Esophagus muscularis mucosa (tissue), 4 donors: ENCODE data around the gene TM2D1. TPM values are rescaled to one million over a fixed set of nuclear protein-coding genes. Genes with fewer than 3 reads are reported as not detected.

Source experiments
- DNase-seq: peaks from one replicate; pipeline ENCODE4 v3.0.0-alpha.2; 2017; ENCODE audit errors: extremely low spot score
- H3K27ac ChIP-seq, 4 donors: fragments of 200-600 bp; sonication (generic); replicated peaks in 1 of 4; 1 replicate in 3 of 4; 2 replicates in 1 of 4; pipeline ENCODE4 v1.5.1; 2016 to 2019; ENCODE audit warnings: mild to moderate bottlenecking in 1 of 4
- H3K27me3 ChIP-seq, 4 donors: fragments of 200-600 bp; sonication (generic); one replicate each; pipeline versions ENCODE4 v1.5.1 to v1.6.0; 2016 to 2019
- H3K36me3 ChIP-seq, 4 donors: fragments of 200-600 bp; sonication (generic); one replicate each; pipeline ENCODE4 v1.5.1; 2016 to 2019
- H3K4me1 ChIP-seq, 4 donors: fragments of 200-600 bp; sonication (generic); one replicate each; pipeline ENCODE4 v1.5.1; 2016 to 2019
- H3K4me3 ChIP-seq, 4 donors: fragments of 200-600 bp; sonication (generic); 1 replicate in 2 of 4; 2 replicates in 2 of 4; pipeline ENCODE4 v1.5.1; 2016 to 2019; ENCODE audit warnings: mild to moderate bottlenecking in 4 of 4, moderate library complexity in 1 of 4
- H3K9me3 ChIP-seq, 4 donors: fragments of 200-600 bp; sonication (generic); 1 replicate in 3 of 4; 2 replicates in 1 of 4; pipeline ENCODE4 v1.5.1; 2016 to 2019
- CTCF ChIP-seq, 3 experiments: fragments of 200-600 bp in 2 of 3; fragments of 450-650 bp in 1 of 3; sonication (generic) in 2 of 3; IDR thresholded peaks; one replicate each; pipeline ENCODE4 v1.5.1; 2017 to 2019; ENCODE audit warnings: antibody characterized with exemption in 3 of 3, mild to moderate bottlenecking in 2 of 3, moderate library complexity in 1 of 3
- EP300 ChIP-seq: sonication (generic); formaldehyde crosslinking; IDR thresholded peaks from one replicate; pipeline ENCODE4 v1.6.1; 2017; ENCODE audit warnings: antibody characterized with exemption
- POLR2A ChIP-seq: fragments of 450-650 bp; IDR thresholded peaks from one replicate; pipeline ENCODE4 v1.6.1; 2017; ENCODE audit warnings: antibody characterized with exemption, moderate library complexity, mild to moderate bottlenecking, low read depth
- POLR2AphosphoS5 ChIP-seq, 2 donors: sonication (generic); formaldehyde crosslinking; IDR thresholded peaks; one replicate each; pipeline ENCODE4 v1.6.1; 2017; ENCODE audit warnings: antibody characterized with exemption in 2 of 2
- WGBS: methylation state at CpG from one replicate; pipeline ENCODE4 v1.1.5; 2018; 5-methylcytosine and 5-hydroxymethylcytosine counted together
- intact Hi-C: fragments of 100-400 bp; cut with DNase I; formaldehyde crosslinking; loops from one replicate; pipeline ENCODE4 v1.15.1; 2023
- total RNA-seq, 4 donors: library from RNA; depleted of rRNA; stranded (reverse); fragments of >200 nt; gene quantifications; one replicate each; pipeline versions ENCODE4 v1.1.0 to v1.2.1, GENCODE V29; 2016

The TM2D1 gene
- total RNA-seq, 4 donors from 2014 or later = 59.6 to 73.5 (median 66.3) TPM

- H3K27me3 ChIP-seq = no peaks in the 10 kb centered on the region
- H3K27ac ChIP-seq = no peak overlapping the region
- DNase-seq = no peak
- no peaks in the 10 kb centered on the region for H3K9me3 ChIP-seq
- H3K4me1 ChIP-seq = peaks cover 0 to 4% (median 2%) of the 10 kb centered on the region in 4 donors
- H3K36me3 ChIP-seq = peaks cover 23 to 60% (median 51%) of the 10 kb centered on the region in 4 donors
- no peak overlapping the region for H3K4me3 ChIP-seq
- WGBS = 93% methylated on average over 7 of the region's 7 CpGs
- intact Hi-C loops = no loop called here
- TF ChIP-seq POLR2A (no peak), POLR2AphosphoS5 (IDR thresholded peaks at IDR 0.05) (no peak), CTCF (IDR thresholded peaks at IDR 0.05) (no peak), EP300 (no peak)
These were observed 15.7 kb downstream of the TM2D1 start for GRCh38 chr1:61708953-61709907.

DNA sequence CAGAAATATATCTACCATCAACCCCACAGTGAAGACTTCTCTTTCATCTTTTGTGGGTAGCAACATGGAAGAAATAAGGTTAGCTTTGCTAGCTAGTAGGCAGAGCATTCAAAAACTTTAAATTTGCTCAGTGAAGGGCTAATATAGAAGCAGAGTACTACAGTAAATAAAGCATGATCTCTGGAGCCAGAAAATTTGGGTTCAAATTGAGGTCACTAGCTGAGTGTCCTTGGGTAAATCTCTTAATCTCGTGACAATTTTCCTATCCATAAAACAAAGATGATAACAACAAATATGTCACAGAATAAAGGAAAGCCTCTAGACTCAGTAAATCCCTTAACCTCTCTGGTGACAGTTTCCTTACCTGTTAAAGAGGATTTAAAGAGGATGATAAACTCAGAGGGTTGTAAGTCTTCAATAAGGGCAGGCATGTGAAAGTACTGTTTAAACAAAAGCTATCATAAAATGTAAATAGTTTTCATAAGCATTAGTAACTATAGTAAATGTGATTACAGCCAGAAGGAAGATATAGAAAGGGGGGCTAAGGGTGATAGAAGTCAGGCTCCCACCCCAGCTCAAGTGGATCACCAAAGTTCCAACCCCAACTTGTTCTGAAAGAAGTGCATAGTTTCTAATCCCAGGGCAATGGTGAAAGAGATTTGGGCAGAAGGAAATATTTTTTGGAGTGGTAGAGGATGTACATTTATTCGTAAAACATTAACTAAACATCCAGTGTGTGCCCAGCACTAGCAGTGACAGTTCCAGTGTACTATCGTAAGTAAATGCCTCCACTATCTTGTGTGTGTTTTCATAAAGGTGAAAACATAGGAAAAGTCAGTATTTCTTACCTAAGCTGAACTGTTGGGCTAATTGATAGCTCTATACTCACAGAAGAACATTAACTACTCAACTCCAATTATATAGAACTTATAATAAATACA lies 24.8 kb downstream of the TM2D1 start:
- H3K4me1 ChIP-seq = peaks cover 0 to 13% (median 10%) of the 10 kb centered on the region in 4 donors
- no peak overlapping the region for H3K4me3 ChIP-seq
- WGBS = 42% methylated on average over 3 of the region's 3 CpGs
- H3K27me3 ChIP-seq = no peaks in the 10 kb centered on the region
- TF ChIP-seq POLR2A (no peak), POLR2AphosphoS5 (IDR thresholded peaks at IDR 0.05) (no peak), EP300 (no peak), CTCF (IDR thresholded peaks at IDR 0.05) (no peak)
- peaks cover 16 to 86% (median 57%) of the 10 kb centered on the region in 4 donors for H3K36me3 ChIP-seq
- no peak for DNase-seq
- H3K27ac ChIP-seq = peak overlapping the region in 1 of 4 donors; percentile 1
- intact Hi-C loops = no loop called here
- H3K9me3 ChIP-seq = no peaks in the 10 kb centered on the region

- H3K9me3 ChIP-seq = no peaks in the 10 kb centered on the region
These were observed 32.7 kb downstream of the TM2D1 start for GRCh38 chr1:61692155-61692800.

DNA sequence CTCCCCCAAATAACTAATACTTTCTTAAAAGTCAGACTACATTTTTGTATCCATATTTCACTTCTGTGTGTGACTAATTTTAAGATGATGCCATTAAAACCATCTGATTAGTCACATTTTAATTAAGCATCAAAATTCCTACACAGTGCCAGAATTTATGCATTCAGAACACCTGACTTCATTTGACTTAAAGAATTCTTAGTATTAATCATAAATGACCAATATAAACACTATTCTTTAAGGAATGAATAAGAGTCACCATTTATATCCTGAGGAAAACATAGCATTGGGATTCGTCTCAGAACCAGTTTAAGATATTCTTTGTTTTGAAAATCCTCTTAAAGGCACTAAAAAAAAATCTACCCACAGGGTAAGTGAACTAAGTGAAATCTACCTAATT lies 37.0 kb downstream of the TM2D1 start:
- no peak for DNase-seq
- no peak overlapping the region for H3K4me3 ChIP-seq
- peaks cover 0 to 32% (median 16%) of the 10 kb centered on the region in 4 donors for H3K36me3 ChIP-seq
- peaks cover 0 to 8% (median 0%) of the 10 kb centered on the region in 4 donors for H3K4me1 ChIP-seq
- no peaks in the 10 kb centered on the region for H3K27me3 ChIP-seq
- TF ChIP-seq POLR2A (no peak), CTCF (IDR thresholded peaks at IDR 0.05) (no peak), POLR2AphosphoS5 (IDR thresholded peaks at IDR 0.05) (no peak), EP300 (no peak)
- H3K9me3 ChIP-seq = no peaks in the 10 kb centered on the region
- intact Hi-C loops = no loop called here
- WGBS = 56% methylated on average over 1 of the region's 1 CpG
- H3K27ac ChIP-seq = no peak overlapping the region

More at GRCh38 chr1:61692155-61692800, 32.7 kb downstream of the TM2D1 start:
- Histone ChIP-seq H3K36me3 (peaks cover 0 to 36% (median 5%) of the 10 kb centered on the region in 4 donors), H3K4me1 (peaks cover 0 to 9% (median 0%) of the 10 kb centered on the region in 4 donors), H3K27ac (peak overlapping the region in 3 of 4 donors; percentile 48 to 52 (median 49)), H3K27me3 (no peaks in the 10 kb centered on the region), H3K4me3 (no peak overlapping the region)
- TF ChIP-seq EP300 (no peak), POLR2A (no peak), POLR2AphosphoS5 (IDR thresholded peaks at IDR 0.05) (no peak)
- 39% methylated on average over 3 of the region's 3 CpGs for WGBS
- intact Hi-C loops = no loop called here
- DNase-seq = no peak
